Left lobe of liver (tissue), 2 donors: ENCODE results near the gene DAB1. TPM values are rescaled to one million over a fixed set of nuclear protein-coding genes. Genes with fewer than 3 reads are reported as not detected.
"Not testable (repeated sequence)": the region's sequence is repeated elsewhere in the genome, so short reads cannot be mapped to it uniquely, and the experiment has no call there.

Source experiments
- ATAC-seq: fragments of 200-7000 bp; cut with Tn5 transposase; one replicate; pipeline ENCODE4 v1.9.1; 2020; ENCODE audit warnings: mild to moderate bottlenecking, moderate library complexity
- DNase-seq: peaks from one replicate; pipeline ENCODE4 v3.0.0-alpha.2; 2020; ENCODE audit warnings: low spot score
- total RNA-seq: library from RNA; stranded (reverse); gene quantifications from one replicate; pipeline ENCODE4 v1.2.1, GENCODE V29; 2021
- donor health status: DM: no; HTN: no; CAD: no; lungs with moderate emphysema.
- donor health status: DM: no; HTN: yes; CAD: no.

The DAB1 gene
- total RNA-seq, 1 donor from 2014 or later: 1.4 TPM

DNA sequence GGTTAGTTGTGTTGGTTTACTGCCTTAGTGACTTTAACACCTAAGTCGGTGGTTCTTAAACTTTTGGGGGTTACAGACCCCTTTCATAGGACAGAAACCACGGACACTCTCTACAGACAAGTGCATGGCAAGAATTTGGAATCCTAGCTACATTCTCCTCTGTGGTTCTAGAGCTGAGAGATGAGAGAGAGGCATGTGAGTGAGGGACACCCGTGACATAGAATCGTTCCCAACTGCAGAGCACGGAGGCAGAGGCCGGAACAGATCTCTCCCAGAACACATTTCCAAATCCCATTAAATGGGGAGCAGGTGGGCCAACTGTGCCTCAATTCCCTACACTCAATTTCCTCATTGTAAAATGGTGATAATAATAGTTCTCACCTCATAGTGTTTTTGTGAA, 60.7 kb downstream of the DAB1 start:
- DNase-seq (no peak), ATAC-seq (no peak)

GRCh38 chr1:57362480-57362879, 61.4 kb downstream of the DAB1 start:
- DNase-seq (no peak), ATAC-seq (no peak)

- DNase-seq (no peak), ATAC-seq (no peak)
Measured at GRCh38 chr1:57361516-57361915, 62.3 kb downstream of the DAB1 start.

- no peak for ATAC-seq
- DNase-seq: no peak
Measured at GRCh38 chr1:57360846-57361407, 62.9 kb downstream of the DAB1 start.

GRCh38 chr1:57357462-57357861, 66.4 kb downstream of the DAB1 start:
- ATAC-seq: no peak
- no peak for DNase-seq

DNA sequence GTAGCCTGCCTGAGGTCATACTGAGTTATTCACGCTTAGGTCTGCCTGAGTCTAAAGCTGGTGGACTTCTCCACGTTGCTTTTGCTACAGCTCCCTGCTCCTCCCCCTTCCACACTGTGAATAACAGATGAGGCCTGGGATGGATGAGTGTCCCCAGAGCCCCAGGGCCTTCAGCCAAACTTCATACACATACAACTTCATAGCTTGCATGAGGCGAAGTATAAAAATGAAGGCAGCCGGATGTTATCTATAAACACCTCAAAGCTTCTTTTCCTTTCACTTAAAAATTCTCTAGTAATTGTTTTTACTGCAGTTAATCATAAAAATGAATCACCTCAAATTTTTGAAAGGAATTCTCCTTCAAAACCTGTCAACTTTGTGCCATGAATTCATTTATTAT, 70.2 kb downstream of the DAB1 start:
- DNase-seq: no peak
- no peak for ATAC-seq

DNA sequence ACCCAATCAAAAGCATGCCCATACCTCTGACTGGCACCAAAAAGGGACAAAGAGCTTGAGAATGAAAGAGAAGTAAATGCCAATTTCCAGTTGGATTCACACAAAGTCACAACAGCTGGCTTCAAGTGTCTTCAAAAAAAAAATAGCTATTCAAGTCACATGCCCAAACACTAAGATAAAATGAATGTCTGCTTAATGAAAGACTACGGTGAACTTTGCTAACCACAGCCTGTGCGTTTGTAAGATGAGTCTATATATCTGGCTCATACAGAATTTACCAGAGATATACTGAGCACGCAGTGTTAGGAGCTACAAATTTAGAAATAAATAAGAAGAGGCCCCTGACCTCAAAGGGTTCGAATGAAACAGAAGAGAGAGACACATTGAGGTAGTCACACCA, 73.2 kb downstream of the DAB1 start:
- DNase-seq (no peak), ATAC-seq (no peak)

GRCh38 chr1:57348921-57349320, 74.9 kb downstream of the DAB1 start:
- ATAC-seq (no peak), DNase-seq (no peak)

DNA sequence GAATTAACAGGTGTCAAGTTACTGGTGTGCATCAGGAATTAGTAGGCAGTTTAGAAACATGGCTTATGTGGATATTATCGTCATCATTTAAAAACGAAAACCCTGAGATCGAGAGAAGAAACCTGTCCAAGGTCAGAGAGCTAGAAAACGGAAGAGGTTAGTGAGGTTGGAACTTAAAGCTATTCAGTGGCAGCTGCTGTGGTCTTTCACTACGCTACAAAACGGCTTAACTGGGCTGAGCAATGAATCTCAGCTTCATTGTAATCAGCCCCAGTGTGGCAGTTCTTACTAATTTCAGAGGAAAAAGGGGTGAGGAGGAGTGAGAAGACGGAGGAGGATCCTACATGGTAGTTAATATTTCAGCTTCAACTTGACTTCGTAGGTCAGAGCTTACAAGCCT, 77.9 kb downstream of the DAB1 start:
- no peak for DNase-seq
- no peak for ATAC-seq

DNA sequence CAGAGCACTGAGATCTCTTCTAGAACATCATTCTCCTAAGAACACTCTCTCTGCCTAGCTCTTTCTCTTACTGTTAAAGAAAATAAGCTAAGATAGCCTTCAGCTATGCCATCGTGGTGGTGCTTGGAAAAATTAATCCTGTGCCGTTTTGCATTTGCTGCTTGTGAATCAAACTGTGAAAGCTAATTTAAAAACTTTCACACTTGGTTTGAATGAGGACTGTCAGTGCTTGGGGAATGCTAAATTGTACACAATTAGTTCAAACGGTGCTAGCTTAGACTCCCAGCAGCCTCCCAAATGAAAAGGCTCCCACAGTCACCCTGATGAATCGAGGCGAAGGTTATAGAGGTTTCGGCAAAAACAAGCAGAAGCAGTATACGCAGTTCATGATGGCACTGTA, 79.6 kb downstream of the DAB1 start:
- ATAC-seq (no peak), DNase-seq (no peak)

DNA sequence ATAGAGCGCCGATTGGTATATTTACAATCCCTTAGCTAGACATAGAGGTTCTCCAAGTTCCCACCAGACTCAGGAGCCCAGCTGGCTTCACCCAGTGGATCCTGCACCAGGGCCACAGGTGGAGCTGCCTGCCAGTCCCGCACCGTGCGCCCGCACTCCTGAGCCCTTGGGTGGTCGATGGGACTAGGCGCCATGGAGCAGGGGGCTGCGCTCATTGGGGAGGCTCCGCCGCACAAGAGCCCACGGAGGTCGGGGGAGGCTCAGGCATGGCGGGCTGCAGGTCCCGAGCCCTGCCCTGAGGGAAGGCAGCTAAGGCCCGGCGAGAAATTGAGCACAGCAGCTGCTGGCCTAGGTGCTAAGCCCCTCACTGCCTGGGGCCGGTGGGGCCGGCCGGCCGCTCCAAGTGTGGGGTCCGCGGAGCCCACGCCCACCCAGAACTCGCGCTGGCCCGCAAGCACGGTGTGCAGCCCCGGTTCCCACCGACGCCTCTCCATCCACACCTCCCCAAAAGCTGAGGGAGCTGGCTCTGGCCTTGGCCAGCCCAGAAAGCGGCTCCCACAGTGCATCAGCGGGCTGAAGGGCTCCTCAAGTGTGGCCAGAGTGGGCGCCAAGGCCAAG, 80.5 kb downstream of the DAB1 start:
- DNase-seq, ATAC-seq: not testable (repeated sequence)

DNA sequence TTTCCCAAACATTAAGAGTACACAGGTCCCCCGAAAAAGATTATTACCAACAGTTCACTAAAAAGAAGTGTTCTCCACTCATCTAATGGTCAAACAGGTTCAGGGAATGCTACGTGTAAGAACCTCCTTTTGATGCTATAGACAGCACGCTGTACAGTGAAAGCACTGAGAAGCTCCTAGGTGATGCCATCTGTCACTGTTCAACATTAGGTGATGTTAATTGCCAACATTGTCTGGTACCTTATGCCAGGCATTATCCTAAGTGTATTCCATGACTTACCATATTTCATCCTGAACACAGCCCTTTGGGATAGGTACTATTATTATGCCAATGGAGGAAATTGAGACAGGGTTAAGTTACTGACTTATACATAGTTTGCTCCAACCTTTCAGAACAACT, 82.1 kb downstream of the DAB1 start:
- no peak for ATAC-seq
- DNase-seq: no peak

GRCh38 chr1:57340334-57341070, 83.4 kb downstream of the DAB1 start:
- ATAC-seq: peak; percentile 99
- DNase-seq: peak; percentile 68

DNA sequence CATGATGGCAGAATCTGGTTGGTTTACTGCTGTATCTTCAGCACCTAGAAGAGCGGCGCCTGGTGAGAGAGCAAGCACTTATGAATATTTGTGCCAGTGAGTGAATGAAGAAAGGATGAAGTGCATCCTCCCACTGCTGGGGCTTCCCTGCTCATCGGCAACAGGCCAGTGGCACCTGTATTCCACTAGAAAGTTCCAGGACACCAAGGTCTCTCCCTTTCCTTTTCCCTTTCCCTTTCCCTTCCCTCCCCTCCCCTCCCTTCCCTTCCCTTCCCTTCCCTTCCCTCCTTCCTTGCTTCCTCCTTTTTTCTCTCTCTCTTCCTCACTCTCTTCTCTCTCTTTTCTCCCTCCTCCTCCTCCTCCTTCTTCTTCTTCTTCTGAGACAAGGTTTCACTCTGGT, 86.2 kb downstream of the DAB1 start:
- ATAC-seq (no peak), DNase-seq (no peak)

- DNase-seq (no peak), ATAC-seq (no peak)
Measured at GRCh38 chr1:57336793-57337192, 87.1 kb downstream of the DAB1 start.

DNA sequence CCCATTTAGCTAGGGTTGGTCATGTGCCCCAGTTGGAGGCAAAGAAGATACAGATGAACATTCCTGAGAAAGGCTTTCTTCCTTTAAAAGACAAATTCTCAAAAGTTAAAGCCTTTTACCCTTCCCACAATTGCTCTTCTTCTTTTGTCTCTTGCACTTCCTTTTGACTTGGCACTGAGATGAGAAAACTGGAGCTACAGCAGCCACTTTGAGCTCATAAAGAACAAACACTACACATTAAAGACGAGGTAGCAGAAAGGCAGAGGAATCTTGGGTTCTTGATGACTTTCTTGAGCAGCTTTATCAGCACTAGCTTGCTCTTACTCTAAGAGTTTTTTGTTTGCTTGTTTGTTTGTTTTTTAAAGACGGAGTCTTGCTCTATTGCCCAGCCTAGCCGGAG, 92.2 kb downstream of the DAB1 start:
- DNase-seq (no peak), ATAC-seq (no peak)

DNA sequence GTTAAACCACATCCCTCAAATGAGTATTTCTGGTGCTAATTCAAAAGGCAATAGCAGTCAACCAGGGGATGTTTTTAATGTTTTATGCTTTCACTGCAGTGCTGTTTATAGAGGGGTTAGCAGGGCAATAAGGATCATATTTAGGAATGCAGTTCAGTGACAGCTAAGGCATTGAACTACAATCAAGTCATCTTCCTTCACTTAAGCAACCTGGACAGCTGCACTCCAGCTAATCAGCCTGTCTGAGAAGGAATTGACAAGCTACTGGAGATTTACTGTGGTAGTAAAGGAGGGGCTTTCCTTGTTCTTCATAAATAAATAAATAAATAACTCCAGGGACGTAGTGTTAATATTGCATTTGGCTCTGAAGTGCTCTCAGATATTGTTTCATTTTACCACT, 93.9 kb downstream of the DAB1 start:
- ATAC-seq (no peak), DNase-seq (no peak)

GRCh38 chr1:57329001-57329527, 94.8 kb downstream of the DAB1 start:
- ATAC-seq (no peak), DNase-seq (no peak)

DNA sequence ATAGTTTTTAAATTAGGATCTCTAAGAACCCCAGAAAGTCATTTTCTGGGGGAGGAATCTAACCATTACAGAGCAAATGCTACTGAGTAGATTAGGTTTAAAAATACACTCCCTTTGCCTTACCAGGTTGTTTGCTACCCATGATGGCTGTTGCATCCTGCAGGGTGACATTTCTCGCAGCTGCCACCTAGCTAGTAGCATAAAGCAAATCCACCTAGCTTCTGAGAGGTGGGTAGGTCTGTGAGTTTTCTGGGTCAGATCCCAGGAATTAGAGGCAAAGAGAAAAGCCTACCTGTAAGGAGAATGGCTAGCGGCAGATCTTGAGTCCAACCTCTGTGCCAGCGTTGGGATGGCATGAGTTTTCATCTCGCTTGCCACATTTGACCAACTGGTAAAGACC, 95.9 kb downstream of the DAB1 start:
- ATAC-seq (no peak), DNase-seq (no peak)

- no peak for ATAC-seq
- no peak for DNase-seq
Measured at GRCh38 chr1:57327336-57327735, 96.5 kb downstream of the DAB1 start.

DNA sequence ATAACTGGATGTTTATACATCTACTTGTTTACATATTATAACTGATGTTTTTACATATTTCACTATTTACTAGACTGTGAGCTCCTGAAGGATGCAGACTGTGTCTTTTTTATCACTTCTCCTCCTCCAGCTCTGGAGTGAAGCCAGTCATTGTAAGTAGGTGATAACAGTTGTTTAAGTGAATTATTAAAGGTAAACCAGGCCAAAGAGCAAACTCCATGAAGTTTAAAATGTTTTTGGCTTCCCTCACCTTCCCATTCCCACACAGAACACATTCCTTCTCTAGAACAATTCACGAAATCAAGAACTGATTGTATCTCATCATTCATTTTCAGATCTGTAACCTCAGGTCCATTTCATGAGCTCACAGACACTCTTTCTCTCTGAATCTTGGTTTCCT, 98.3 kb downstream of the DAB1 start:
- peak; percentile 28 for ATAC-seq
- DNase-seq: no peak

- ATAC-seq (peak; percentile 91), DNase-seq (peak; percentile 84)
Measured at GRCh38 chr1:57325117-57325516, 98.7 kb downstream of the DAB1 start.
